ENCODE results near the gene SHC4. TPM values are rescaled to one million over a fixed set of nuclear protein-coding genes. Genes with fewer than 3 reads are reported as not detected.

SHC4 gene
- total and polyA plus RNA-seq, 2 of the 8 experiments (the other 6 are each of a cell fraction or from before 2014, with no cell fraction given): 0.15 to 0.30 TPM

GRCh38 chr15:48896869-48897814, 66.6 kb downstream of the SHC4 start:
- H2BK5ac ChIP-seq (ENCODE audit: low read depth, low read length): no peak overlapping the region
- H4K20me1 ChIP-seq (replicated peaks in 1 of 2; ENCODE audit: control insufficient read depth in 1 of 2, insufficient read depth in 2 of 2, low read length in 2 of 2): no peaks in the 10 kb centered on the region
- no peak overlapping the region for H4K91ac ChIP-seq (replicated peaks; ENCODE audit: insufficient read length, low read length)
- FAIRE-seq: no peak
- no peak overlapping the region for H2BK15ac ChIP-seq (ENCODE audit: low read length)
- H2BK12ac ChIP-seq (ENCODE audit: low read depth, low read length): no peak overlapping the region
- ChIA-PET CTCF (ENCODE audit: partially characterized antibody) (interaction anchor here (0.7 to 1.2 kb wide), 2 partner anchors 78 to 145 kb away, joined by 4 read pairs; no protein-coding TSS in a partner anchor), POLR2A (ENCODE audit: partially characterized antibody) (interaction anchor here (0.7 to 2.7 kb wide), 4 partner anchors 19 to 260 kb away, joined by 3 to 15 read pairs (median 4); partner anchors contain the start of gene EID1)
- H3K18ac ChIP-seq (ENCODE audit: extremely low read depth, low read length): no peak overlapping the region
- H3K36me3 ChIP-seq (ENCODE audit: control insufficient read depth in 2 of 4, insufficient read depth in 4 of 4, low read length in 3 of 4): no peaks in the 10 kb centered on the region
- H3K9me3 ChIP-seq (ENCODE audit: insufficient read depth in 2 of 2, low read depth in 1 of 2, low read length in 1 of 2): no peaks in the 10 kb centered on the region
- H3K14ac ChIP-seq (ENCODE audit: insufficient read length): no peak overlapping the region
- 73% methylated on average over 13 of the region's 13 CpGs; no CpG with 5 or more reads in 1 of the 2 experiments for WGBS, 2 experiments (ENCODE audit: extremely low coverage in 1 of 2, insufficient coverage in 1 of 2, insufficient read length in 1 of 2, insufficient replicate concordance in 2 of 2, low coverage in 1 of 2, low lambda C conversion rate in 2 of 2, missing lambda C conversion rate in 1 of 2)
- H2AK5ac ChIP-seq (ENCODE audit: low read depth, low read length): no peak overlapping the region
- no peak overlapping the region for H2BK120ac ChIP-seq (replicated peaks; ENCODE audit: low read depth, low read length)
- H4K8ac ChIP-seq (ENCODE audit: extremely low read depth, insufficient read depth, low read length): 0 out of 2 replicates have a peak overlapping the region, but pooled peaks have one; percentile 62
- DNase-seq (ENCODE audit: low read depth in 1 of 2, low spot score in 2 of 2): no peak
- no peak overlapping the region; a peak in 1 of 8 replicates for H3K4me3 ChIP-seq (ENCODE audit: extremely low read depth in 1 of 4, insufficient read depth in 2 of 4, low read depth in 3 of 4, low read length in 4 of 4)
- H4K5ac ChIP-seq (ENCODE audit: insufficient read length, low read depth, low read length): peak overlapping the region; percentile 16
- H3K27ac ChIP-seq (ENCODE audit: low read depth, low read length): no peak overlapping the region
- no peaks in the 10 kb centered on the region for H3K23me2 ChIP-seq (ENCODE audit: low read depth, low read length)
- no peak overlapping the region; a peak in 1 of 7 replicates for H3K9ac ChIP-seq (replicated peaks in 1 of 4; ENCODE audit: extremely low read depth in 1 of 4, low read depth in 3 of 4, low read length in 3 of 4)
- no peak overlapping the region for H3K23ac ChIP-seq (ENCODE audit: insufficient read length)
- no peaks in the 10 kb centered on the region for H3K79me1 ChIP-seq (ENCODE audit: low read depth, low read length)
- H3K56ac ChIP-seq (replicated peaks; ENCODE audit: insufficient read length, low read depth, low read length): no peak overlapping the region
- no peak overlapping the region for H3K4ac ChIP-seq (replicated peaks; ENCODE audit: insufficient read length, low read depth, low read length)
- H3K79me2 ChIP-seq (ENCODE audit: control insufficient read depth in 1 of 2, insufficient read depth in 2 of 2, low read length in 2 of 2): no peaks in the 10 kb centered on the region
- peak overlapping the region; percentile 0 to 40; a peak in 2 of 4 replicates for H3K4me2 ChIP-seq (ENCODE audit: insufficient read depth in 1 of 2, low read depth in 2 of 2, low read length in 2 of 2)
- H2AFZ ChIP-seq (ENCODE audit: low read length): peak overlapping the region; percentile 99
- no peak overlapping the region for H2BK20ac ChIP-seq (ENCODE audit: low read length)
- peaks cover 2 to 6% (median 3%) of the 10 kb centered on the region in 4 experiments; a peak in 3 of 7 replicates for H3K4me1 ChIP-seq (replicated peaks in 1 of 4; ENCODE audit: control insufficient read depth in 3 of 4, insufficient read depth in 4 of 4, low read length in 3 of 4)
- no peaks in the 10 kb centered on the region for H3K27me3 ChIP-seq (replicated peaks in 1 of 4; ENCODE audit: control insufficient read depth in 3 of 4, extremely low read depth in 1 of 4, insufficient read depth in 3 of 4, low read length in 3 of 4)
- TF ChIP-seq CBX8 (IDR thresholded peaks at IDR 0.05; ENCODE audit: borderline replicate concordance, low read depth, low read length) (no peak), GABPA (IDR thresholded peaks at IDR 0.05; ENCODE audit: borderline replicate concordance, insufficient read depth, low read length) (no peak), YY1 (IDR thresholded peaks at IDR 0.05; ENCODE audit: low read depth, low read length) (0 out of 2 replicates have a peak, but pooled peaks have one; percentile 15)
